ENCODE measurements around the gene SIK3. TPM values are rescaled to one million over a fixed set of nuclear protein-coding genes. Genes with fewer than 3 reads are reported as not detected.

Gene SIK3
- total RNA-seq, 1 experiment from 2014 or later = 31.4 TPM

- Histone ChIP-seq H3K79me2 (ENCODE audit: insufficient read depth, low read length) (no peaks in the 10 kb centered on the region), H2AK5ac (ENCODE audit: insufficient read length, low read length) (no peak overlapping the region), H3K18ac (ENCODE audit: insufficient read length, low read depth, low read length) (no peak overlapping the region), H3T11ph (ENCODE audit: low read length) (no peak overlapping the region), H2BK20ac (ENCODE audit: low read depth, low read length, poor library complexity, severe bottlenecking) (no peak overlapping the region), H3K79me1 (ENCODE audit: insufficient read depth, low read depth, low read length, poor library complexity, severe bottlenecking) (no peaks in the 10 kb centered on the region), H2BK15ac (ENCODE audit: low read depth, low read length) (no peak overlapping the region), H2AFZ (ENCODE audit: low read length) (no peak overlapping the region), H2BK120ac (ENCODE audit: low read depth, low read length, poor library complexity, severe bottlenecking) (no peak overlapping the region), H4K20me1 (ENCODE audit: control insufficient read depth, insufficient read depth, insufficient read length) (no peaks in the 10 kb centered on the region), H3K23me2 (ENCODE audit: insufficient read length, low read depth, low read length, poor library complexity, severe bottlenecking) (no peaks in the 10 kb centered on the region), H4K8ac (replicated peaks; ENCODE audit: insufficient read length, low read depth, low read length) (no peak overlapping the region), H3K27me3 (ENCODE audit: insufficient read depth, low read length) (no peaks in the 10 kb centered on the region), H3K27ac (ENCODE audit: insufficient read length, low read depth, low read length) (no peak overlapping the region), H3K4me1 (ENCODE audit: insufficient read depth, low read length) (no peaks in the 10 kb centered on the region), H3K4ac (ENCODE audit: low read depth, low read length) (no peak overlapping the region), H3K9me3 (ENCODE audit: control insufficient read depth, low read depth, low read length) (no peaks in the 10 kb centered on the region), H4K5ac (ENCODE audit: insufficient read length, low read depth, low read length) (no peak overlapping the region), H3K23ac (ENCODE audit: insufficient read length, low read depth, low read length) (no peak overlapping the region), H3K9ac (ENCODE audit: extremely low read depth, insufficient read length, low read length) (no peak overlapping the region), H4K91ac (ENCODE audit: insufficient read length, low read depth, low read length) (no peak overlapping the region), H3K56ac (ENCODE audit: insufficient read length, low read depth, low read length) (no peak overlapping the region), H3K4me2 (ENCODE audit: insufficient read depth, insufficient read length, low read length) (no peak overlapping the region), H2BK5ac (ENCODE audit: insufficient read length, low read length) (no peak overlapping the region), H3K14ac (ENCODE audit: insufficient read depth, low read length) (no peak overlapping the region), H2BK12ac (ENCODE audit: insufficient read length, low read depth, low read length) (no peak overlapping the region)
- Mint-ChIP-seq H3K27me3 (ENCODE audit: low read depth) (no peaks in the 10 kb centered on the region), H3K4me3 (no peak overlapping the region), H3K4me1 (no peaks in the 10 kb centered on the region), H3K9me3 (no peaks in the 10 kb centered on the region), H3K27ac (no peak overlapping the region), H3K36me3 (ENCODE audit: insufficient read depth in 1 of 3, low read depth in 3 of 3) (peaks cover 0 to 9% (median 1%) of the 10 kb centered on the region in 3 experiments; a peak in 3 of 7 replicates)
- no peak for DNase-seq
- no peak for TF ChIP-seq CTCF (conservative IDR thresholded peaks at IDR 0.05)
These were observed 215.8 kb downstream of the SIK3 start for GRCh38 chr11:116882386-116882785.
